Measurements from ENCODE around the gene VAV3.

DNA sequence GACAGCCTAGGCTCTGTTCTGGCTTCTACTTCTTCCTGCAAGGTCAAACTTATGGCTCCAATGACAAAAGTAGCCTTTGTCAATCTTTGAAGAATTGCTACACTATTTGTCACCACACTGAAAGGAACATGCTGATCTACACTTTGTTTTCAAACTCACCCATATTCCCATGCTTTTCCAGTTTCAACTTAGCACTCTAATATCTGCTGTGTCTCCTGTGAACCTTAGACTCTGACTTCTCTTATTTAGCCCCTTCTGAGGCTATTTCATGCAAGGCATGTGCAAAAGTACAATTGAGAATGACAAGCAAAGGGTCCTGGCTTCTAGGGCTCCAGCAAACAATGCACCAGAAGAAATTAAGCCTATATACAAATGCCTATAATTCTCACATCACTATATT lies 374.9 kb downstream of the VAV3 start:
- TF ChIP-seq, protein P1, sequence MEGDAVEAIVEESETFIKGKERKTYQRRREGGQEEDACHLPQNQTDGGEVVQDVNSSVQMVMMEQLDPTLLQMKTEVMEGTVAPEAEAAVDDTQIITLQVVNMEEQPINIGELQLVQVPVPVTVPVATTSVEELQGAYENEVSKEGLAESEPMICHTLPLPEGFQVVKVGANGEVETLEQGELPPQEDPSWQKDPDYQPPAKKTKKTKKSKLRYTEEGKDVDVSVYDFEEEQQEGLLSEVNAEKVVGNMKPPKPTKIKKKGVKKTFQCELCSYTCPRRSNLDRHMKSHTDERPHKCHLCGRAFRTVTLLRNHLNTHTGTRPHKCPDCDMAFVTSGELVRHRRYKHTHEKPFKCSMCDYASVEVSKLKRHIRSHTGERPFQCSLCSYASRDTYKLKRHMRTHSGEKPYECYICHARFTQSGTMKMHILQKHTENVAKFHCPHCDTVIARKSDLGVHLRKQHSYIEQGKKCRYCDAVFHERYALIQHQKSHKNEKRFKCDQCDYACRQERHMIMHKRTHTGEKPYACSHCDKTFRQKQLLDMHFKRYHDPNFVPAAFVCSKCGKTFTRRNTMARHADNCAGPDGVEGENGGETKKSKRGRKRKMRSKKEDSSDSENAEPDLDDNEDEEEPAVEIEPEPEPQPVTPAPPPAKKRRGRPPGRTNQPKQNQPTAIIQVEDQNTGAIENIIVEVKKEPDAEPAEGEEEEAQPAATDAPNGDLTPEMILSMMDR (IDR thresholded peaks at IDR 0.05), result no peak
- TF ChIP-seq POLR2A (IDR thresholded peaks at IDR 0.05), result no peak
